IMR-90 (cell line): ENCODE data around the gene RRAGD.

ENCODE experiments used
- CEBPB ChIP-seq: IDR thresholded peaks from 2 replicates; pipeline ENCODE4 v1.6.1; 2012; ENCODE audit warnings: low read depth, low read length, improper control_type of control experiment
- CHD1 ChIP-seq: IDR thresholded peaks from 2 replicates; pipeline ENCODE4 v1.6.1; 2012; ENCODE audit warnings: low read depth, low read length, improper control_type of control experiment
- MAFK ChIP-seq: IDR thresholded peaks from 2 replicates; pipeline ENCODE4 v1.6.1; 2012; ENCODE audit warnings: low read depth, low read length, improper control_type of control experiment
- MAZ ChIP-seq: IDR thresholded peaks from 2 replicates; pipeline ENCODE4 v1.6.1; 2012; ENCODE audit warnings: low read depth, mild to moderate bottlenecking, low read length, improper control_type of control experiment, moderate library complexity, borderline replicate concordance
- MXI1 ChIP-seq: IDR thresholded peaks from 2 replicates; pipeline ENCODE4 v1.6.1; 2012; ENCODE audit warnings: low read depth, mild to moderate bottlenecking, low read length, moderate library complexity, borderline replicate concordance
- NFE2L2 ChIP-seq: fragments of 150-350 bp; IDR thresholded peaks from 2 replicates; pipeline ENCODE4 v1.6.1; 2016; ENCODE audit warnings: low read depth, mild to moderate bottlenecking, low read length
- POLR2A ChIP-seq: IDR thresholded peaks from 2 replicates; pipeline ENCODE4 v1.6.1; 2012; ENCODE audit warnings: mild to moderate bottlenecking, low read depth, low read length
- RAD21 ChIP-seq: IDR thresholded peaks from 2 replicates; pipeline ENCODE4 v1.6.1; 2012; ENCODE audit warnings: low read length, improper control_type of control experiment
- RFX5 ChIP-seq: IDR thresholded peaks from 2 replicates; pipeline ENCODE4 v1.8.0; 2012; ENCODE audit warnings: low read depth, mild to moderate bottlenecking, low read length, moderate library complexity
- SMC3 ChIP-seq: fragments of 150-350 bp; IDR thresholded peaks from 2 replicates; pipeline ENCODE4 v1.6.1; 2016; ENCODE audit warnings: low read depth, mild to moderate bottlenecking, antibody characterized with exemption, low read length, moderate library complexity
- TF ChIP-seq, protein P1 (sequence below): conservative IDR thresholded peaks from 2 replicates; pipeline ENCODE4 v1.5.1; 2012; ENCODE audit warnings: mild to moderate bottlenecking, low read depth, low read length, improper control_type of control experiment
- TF ChIP-seq, protein P2 (sequence below): fragments of 150-350 bp; IDR thresholded peaks from 2 replicates; pipeline ENCODE4 v1.6.1; 2017; ENCODE audit warnings: mild to moderate bottlenecking, antibody characterized with exemption, low read length, low read depth

DNA sequence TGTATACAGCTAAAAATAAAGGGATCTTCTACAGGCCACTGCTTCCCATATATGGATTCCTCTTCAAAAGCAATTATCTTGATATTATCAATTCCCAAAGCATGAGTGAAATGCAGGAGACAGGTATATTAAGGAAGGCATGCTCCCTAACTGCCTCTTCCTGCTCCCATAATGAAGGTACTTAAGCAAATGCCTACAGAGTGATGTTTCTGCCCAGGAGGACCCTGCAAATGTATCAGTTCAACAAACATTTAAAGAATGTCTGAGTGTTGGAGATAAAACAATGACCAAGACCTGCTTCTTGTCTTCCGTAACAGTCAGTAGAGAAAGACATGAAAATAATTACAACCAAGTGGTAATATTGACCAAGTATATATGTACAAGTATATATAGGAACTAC, 63.7 kb downstream of the RRAGD start:
- TF ChIP-seq, protein P1, sequence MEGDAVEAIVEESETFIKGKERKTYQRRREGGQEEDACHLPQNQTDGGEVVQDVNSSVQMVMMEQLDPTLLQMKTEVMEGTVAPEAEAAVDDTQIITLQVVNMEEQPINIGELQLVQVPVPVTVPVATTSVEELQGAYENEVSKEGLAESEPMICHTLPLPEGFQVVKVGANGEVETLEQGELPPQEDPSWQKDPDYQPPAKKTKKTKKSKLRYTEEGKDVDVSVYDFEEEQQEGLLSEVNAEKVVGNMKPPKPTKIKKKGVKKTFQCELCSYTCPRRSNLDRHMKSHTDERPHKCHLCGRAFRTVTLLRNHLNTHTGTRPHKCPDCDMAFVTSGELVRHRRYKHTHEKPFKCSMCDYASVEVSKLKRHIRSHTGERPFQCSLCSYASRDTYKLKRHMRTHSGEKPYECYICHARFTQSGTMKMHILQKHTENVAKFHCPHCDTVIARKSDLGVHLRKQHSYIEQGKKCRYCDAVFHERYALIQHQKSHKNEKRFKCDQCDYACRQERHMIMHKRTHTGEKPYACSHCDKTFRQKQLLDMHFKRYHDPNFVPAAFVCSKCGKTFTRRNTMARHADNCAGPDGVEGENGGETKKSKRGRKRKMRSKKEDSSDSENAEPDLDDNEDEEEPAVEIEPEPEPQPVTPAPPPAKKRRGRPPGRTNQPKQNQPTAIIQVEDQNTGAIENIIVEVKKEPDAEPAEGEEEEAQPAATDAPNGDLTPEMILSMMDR: no peak
- TF ChIP-seq NFE2L2 (no peak), RFX5 (no peak), RAD21 (no peak), POLR2A (no peak), SMC3 (no peak), CHD1 (no peak), MXI1 (no peak), CEBPB (no peak), MAZ (no peak), MAFK (no peak)
- TF ChIP-seq, protein P2, sequence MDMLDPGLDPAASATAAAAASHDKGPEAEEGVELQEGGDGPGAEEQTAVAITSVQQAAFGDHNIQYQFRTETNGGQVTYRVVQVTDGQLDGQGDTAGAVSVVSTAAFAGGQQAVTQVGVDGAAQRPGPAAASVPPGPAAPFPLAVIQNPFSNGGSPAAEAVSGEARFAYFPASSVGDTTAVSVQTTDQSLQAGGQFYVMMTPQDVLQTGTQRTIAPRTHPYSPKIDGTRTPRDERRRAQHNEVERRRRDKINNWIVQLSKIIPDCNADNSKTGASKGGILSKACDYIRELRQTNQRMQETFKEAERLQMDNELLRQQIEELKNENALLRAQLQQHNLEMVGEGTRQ: no peak
